ENCODE results near the gene PLA2G4B. TPM values are rescaled to one million over a fixed set of nuclear protein-coding genes. Genes with fewer than 3 reads are reported as not detected.
A peak's percentile ranks its signal among the peaks of the same experiment; 100 is the strongest.

Gene PLA2G4B
- total and polyA plus RNA-seq, 9 of the 15 experiments (the other 6 are each of a cell fraction or from before 2014, with no cell fraction given): 0.07 to 6.1 (median 2.8) TPM

DNA sequence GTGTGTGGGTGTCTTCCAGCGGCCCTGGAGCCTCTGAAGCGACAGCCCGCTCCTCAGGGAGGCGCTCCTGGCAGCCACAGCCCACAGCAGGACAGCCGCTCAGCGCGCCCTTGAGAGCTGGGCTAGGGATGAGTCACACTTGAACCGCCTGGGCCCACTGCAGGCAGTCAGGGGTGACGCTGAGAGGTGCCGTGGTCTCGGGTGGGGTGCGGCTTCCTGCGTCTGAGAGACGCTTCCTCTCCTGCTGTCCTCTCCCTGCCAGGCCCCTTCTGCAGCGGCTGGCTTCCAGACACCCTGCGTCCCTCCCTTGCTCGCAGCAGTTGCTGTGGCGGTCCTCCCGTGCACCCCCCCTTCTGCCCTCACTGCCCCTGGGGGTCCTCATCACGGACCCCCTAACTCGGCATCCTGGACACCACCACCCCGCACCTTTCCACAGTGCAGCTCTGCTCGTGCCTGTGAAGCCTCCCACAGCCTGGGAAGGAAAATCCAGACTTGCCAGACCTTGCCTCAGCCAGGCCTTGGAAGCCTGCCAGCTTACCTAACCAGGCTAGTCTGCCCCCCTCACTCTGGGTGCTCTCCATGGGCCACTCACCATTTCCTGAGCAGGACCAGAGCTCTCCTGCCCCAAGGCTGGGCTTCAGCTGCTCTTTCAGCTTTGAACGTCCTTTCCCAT is 56.3 kb downstream of the PLA2G4B start (continued):
- TF ChIP-seq, protein P1, sequence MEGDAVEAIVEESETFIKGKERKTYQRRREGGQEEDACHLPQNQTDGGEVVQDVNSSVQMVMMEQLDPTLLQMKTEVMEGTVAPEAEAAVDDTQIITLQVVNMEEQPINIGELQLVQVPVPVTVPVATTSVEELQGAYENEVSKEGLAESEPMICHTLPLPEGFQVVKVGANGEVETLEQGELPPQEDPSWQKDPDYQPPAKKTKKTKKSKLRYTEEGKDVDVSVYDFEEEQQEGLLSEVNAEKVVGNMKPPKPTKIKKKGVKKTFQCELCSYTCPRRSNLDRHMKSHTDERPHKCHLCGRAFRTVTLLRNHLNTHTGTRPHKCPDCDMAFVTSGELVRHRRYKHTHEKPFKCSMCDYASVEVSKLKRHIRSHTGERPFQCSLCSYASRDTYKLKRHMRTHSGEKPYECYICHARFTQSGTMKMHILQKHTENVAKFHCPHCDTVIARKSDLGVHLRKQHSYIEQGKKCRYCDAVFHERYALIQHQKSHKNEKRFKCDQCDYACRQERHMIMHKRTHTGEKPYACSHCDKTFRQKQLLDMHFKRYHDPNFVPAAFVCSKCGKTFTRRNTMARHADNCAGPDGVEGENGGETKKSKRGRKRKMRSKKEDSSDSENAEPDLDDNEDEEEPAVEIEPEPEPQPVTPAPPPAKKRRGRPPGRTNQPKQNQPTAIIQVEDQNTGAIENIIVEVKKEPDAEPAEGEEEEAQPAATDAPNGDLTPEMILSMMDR (IDR thresholded peaks at IDR 0.05 in 2 of 3, conservative IDR thresholded peaks at IDR 0.05 in 1 of 3; ENCODE audit: insufficient read depth in 2 of 3, low read depth in 1 of 3, low read length in 3 of 3): peak; percentile 19 to 47 (median 30); a peak in 4 of 6 replicates
- TF ChIP-seq CREB1 (IDR thresholded peaks at IDR 0.05) (no peak), CREB1 (CRISPR knock-in tag; IDR thresholded peaks at IDR 0.05) (peak; percentile 22; the same call in 1 of the 2 replicates), SMARCE1 (IDR thresholded peaks at IDR 0.05) (0 out of 2 replicates have a peak, but pooled peaks have one; percentile 49), MCM3 (IDR thresholded peaks at IDR 0.05) (no peak), NR4A1 (CRISPR knock-in tag; IDR thresholded peaks at IDR 0.05) (no peak), NR4A1 (tag; IDR thresholded peaks at IDR 0.05) (no peak), CTBP1 (IDR thresholded peaks at IDR 0.05; ENCODE audit: borderline replicate concordance) (0 out of 2 replicates have a peak, but pooled peaks have one; percentile 18), TAF7 (tag; IDR thresholded peaks at IDR 0.05) (no peak), SMARCA4 (IDR thresholded peaks at IDR 0.05) (peak; percentile 13; the same call in 1 of the 2 replicates), KAT2B (IDR thresholded peaks at IDR 0.05; ENCODE audit: low read depth, low read length) (no peak), POLR2G (IDR thresholded peaks at IDR 0.05; ENCODE audit: low read depth, low read length) (peak; percentile 35; the same call in 1 of the 2 replicates), DPF2 (IDR thresholded peaks at IDR 0.05) (0 out of 2 replicates have a peak, but pooled peaks have one; percentile 24), ILK (tag; IDR thresholded peaks at IDR 0.05; ENCODE audit: borderline replicate concordance, low read depth) (no peak), PHF21A (IDR thresholded peaks at IDR 0.05; ENCODE audit: borderline replicate concordance, low read depth) (no peak), TBL1XR1 (IDR thresholded peaks at IDR 0.05; ENCODE audit: low read length in 2 of 2) (no peak), ZNF197 (CRISPR knock-in tag; IDR thresholded peaks at IDR 0.05; ENCODE audit: low read depth) (no peak), NFIC (IDR thresholded peaks at IDR 0.05) (peak; percentile 83), ZBTB7A (IDR thresholded peaks at IDR 0.05; ENCODE audit: borderline replicate concordance, control insufficient read depth, low read depth, low read length) (peak; percentile 59; the same call in 1 of the 2 replicates)
- TF ChIP-seq, protein P2, sequence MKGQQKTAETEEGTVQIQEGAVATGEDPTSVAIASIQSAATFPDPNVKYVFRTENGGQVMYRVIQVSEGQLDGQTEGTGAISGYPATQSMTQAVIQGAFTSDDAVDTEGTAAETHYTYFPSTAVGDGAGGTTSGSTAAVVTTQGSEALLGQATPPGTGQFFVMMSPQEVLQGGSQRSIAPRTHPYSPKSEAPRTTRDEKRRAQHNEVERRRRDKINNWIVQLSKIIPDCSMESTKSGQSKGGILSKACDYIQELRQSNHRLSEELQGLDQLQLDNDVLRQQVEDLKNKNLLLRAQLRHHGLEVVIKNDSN (CRISPR knock-in tag; IDR thresholded peaks at IDR 0.05): no peak
- TF ChIP-seq, protein P3, sequence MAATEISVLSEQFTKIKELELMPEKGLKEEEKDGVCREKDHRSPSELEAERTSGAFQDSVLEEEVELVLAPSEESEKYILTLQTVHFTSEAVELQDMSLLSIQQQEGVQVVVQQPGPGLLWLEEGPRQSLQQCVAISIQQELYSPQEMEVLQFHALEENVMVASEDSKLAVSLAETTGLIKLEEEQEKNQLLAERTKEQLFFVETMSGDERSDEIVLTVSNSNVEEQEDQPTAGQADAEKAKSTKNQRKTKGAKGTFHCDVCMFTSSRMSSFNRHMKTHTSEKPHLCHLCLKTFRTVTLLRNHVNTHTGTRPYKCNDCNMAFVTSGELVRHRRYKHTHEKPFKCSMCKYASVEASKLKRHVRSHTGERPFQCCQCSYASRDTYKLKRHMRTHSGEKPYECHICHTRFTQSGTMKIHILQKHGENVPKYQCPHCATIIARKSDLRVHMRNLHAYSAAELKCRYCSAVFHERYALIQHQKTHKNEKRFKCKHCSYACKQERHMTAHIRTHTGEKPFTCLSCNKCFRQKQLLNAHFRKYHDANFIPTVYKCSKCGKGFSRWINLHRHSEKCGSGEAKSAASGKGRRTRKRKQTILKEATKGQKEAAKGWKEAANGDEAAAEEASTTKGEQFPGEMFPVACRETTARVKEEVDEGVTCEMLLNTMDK (IDR thresholded peaks at IDR 0.05; ENCODE audit: borderline replicate concordance, insufficient read depth, low read depth, low read length, poor library complexity, severe bottlenecking): peak; percentile 9
- TF ChIP-seq, protein P4, sequence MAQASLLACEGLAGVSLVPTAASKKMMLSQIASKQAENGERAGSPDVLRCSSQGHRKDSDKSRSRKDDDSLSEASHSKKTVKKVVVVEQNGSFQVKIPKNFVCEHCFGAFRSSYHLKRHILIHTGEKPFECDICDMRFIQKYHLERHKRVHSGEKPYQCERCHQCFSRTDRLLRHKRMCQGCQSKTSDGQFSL (CRISPR knock-in tag; IDR thresholded peaks at IDR 0.05): no peak
- TF ChIP-seq, protein P4 (tag; IDR thresholded peaks at IDR 0.05): no peak

All from K562 (cell line).